Esophagus squamous epithelium (tissue), 4 donors: ENCODE results near the gene VRK1.

Experiments used
- CTCF ChIP-seq, 6 experiments: fragments of 450-650 bp in 4 of 6; fragments of 200-600 bp in 2 of 6; sonication (generic) in 2 of 6; IDR thresholded peaks; one replicate each; pipeline ENCODE4 v1.5.1; 2016 to 2019; ENCODE audit warnings: antibody characterized with exemption in 6 of 6, mild to moderate bottlenecking in 4 of 6, moderate library complexity in 4 of 6
- POLR2A ChIP-seq, 4 donors: fragments of 450-650 bp; IDR thresholded peaks; one replicate each; pipeline ENCODE4 v1.6.1; 2017; ENCODE audit warnings: antibody characterized with exemption in 4 of 4, mild to moderate bottlenecking in 4 of 4, moderate library complexity in 3 of 4

GRCh38 chr14:96801931-96802330 lies 4.7 kb downstream of the VRK1 start:
- TF ChIP-seq CTCF (IDR thresholded peaks at IDR 0.05) (no peak), POLR2A (IDR thresholded peaks at IDR 0.05) (no peak)
